ENCODE measurements around the gene SURF6.
A peak's percentile ranks its signal among the peaks of the same experiment; 100 is the strongest.

The SURF6 gene

DNA sequence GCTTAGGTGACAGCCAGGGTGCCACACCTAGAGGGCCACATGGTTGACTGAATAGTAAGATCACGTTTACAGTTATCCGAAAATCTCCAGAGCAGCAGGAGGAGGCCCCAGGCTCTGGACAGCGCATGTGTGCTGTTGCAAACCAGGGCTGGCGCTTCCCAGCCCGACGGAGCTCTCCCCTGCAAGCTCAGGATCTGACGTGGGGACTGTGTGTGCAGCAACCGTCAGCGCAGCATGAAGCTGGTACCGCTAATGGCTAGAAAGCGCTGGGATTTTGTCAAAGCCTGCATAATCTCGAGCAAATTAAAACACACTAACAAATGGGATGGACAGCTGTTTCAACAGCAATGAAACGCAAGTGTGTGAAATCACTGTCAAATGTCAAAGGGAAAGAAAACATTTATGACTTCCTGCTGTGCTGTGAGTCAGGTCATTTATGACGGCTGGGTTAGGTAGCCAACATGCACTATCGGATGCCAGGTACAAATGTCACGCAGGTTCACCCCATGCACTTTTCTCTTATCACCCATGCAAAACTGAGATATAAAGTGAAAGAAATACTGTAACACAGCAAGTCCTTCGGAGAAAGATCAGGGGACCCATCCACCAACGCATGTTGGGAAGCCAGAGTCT is 32.4 kb upstream of the SURF6 start:
- no peak for DNase-seq (ENCODE audit: extremely low read depth in 1 of 2, low read depth in 1 of 2)

DNA sequence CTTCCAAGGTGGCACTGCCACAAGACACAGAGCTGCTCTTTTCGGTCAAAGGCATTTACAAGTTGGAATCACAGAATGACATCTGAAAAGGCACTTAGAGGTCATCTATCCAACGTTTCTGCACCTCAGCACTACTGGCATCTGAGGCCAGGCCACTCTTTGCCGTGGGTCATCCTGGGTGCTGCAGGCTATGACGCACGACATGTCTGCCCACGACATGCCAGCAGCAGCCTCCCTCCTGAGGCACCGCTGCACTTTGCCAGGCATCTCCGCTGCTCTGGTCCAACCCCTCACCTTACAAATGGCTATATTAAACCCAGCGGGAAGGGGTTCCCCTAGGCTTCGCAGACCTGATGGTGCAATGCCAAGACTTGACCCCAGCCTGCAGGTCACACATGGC is 31.8 kb upstream of the SURF6 start:
- no peak for DNase-seq (ENCODE audit: extremely low read depth in 1 of 2, low read depth in 1 of 2)

DNA sequence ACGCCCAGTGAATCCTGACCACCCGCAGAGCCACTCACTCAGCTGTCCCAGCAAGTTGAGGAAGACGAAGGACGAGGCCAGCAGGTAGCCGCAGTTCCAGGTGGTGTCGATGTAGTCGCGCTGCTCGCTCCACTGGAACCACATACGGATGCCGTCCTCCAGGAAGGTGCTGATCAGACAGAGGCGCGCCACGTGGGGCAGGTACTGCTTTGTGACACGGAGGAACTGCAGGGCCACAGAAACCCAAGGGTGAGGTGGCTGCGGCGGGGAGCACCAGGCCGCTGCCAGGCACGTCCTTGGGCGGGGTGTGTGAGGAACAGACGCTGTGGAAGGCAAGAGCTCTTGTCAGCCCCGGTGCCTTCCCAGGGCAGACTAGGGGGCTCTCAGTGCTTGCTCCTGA is 31.2 kb upstream of the SURF6 start:
- no peak for DNase-seq (ENCODE audit: extremely low read depth in 1 of 2, low read depth in 1 of 2)

DNA sequence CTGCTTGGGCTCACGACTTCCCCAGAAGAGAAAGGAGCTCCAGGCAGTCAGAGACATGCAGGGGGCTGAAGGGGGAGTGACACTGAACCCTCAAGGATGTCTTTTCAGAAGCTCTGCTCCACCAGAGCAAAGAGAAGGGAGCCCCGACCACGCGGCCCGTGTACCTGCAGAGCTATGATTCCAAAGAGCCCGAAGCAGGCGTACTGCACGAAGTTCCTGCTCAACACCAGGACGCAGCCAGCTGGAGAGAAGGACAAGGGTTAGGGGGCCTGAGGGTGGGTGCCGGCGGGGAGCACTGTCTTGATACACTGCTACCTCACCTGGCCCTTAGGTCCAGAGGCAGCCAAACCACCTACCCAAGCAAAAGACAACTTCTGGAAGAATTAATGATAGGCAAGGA is 30.4 kb upstream of the SURF6 start:
- DNase-seq (ENCODE audit: extremely low read depth in 1 of 2, low read depth in 1 of 2), result no peak

DNA sequence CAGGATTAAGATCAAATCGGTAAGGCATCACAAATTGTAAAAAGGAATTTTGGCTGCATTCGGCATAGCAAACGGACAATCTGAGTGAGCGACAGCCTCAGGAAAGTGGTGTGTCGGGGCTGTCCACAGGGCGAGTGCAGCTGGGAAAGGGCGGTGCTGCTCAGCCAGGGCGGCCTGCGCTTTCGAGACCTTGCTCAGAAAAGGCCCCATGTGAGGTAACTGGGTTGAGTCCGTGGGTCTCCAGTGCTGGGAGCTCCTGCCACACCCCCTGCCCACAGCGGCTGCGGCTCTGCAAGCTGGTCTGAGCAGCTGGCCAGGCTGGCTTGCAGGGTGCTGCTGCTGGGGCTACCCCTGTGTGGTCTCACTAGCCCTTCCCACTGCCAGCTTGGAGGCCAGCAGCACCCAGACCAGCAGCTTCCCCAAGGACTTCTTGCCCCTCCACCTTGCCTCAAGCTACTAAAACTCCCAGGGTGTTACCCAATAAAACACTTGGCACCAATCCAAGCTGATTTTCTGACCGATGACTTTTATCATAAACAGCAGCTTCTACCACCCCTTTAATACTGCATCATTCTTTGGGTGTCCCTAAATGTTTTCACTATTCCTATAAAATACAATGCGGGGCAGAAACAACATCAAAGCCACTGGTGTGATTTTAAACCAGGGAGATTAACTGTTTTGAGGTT is 26.5 kb upstream of the SURF6 start:
- DNase-seq (ENCODE audit: extremely low read depth in 1 of 2, low read depth in 1 of 2), result no peak

DNA sequence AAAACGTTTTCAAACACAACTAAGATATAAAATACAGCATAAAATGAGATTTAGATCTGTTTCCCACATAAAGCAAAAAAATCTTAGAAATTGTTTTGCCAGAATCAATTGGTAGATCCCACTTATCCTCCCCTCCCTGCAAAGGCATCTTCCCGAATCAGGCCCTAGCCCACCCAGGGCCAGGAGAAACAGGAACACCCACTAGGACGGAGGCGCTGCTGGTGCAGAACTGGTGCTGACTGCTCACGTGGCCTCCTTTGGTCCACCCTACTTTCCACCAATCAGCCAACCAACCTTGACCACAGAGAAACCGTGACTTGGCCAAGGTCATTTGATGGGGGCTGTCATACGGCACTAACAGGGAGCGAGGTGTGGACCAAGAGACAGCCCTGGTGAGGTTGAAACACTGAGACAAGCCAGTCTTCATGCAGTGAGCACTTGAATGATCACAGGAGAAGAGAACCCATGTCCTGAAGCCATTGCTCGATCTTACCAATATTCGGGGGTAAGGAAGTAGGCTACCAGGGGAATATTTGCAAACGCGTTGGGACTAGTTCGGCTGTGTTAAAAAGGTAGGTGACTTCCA is 25.6 kb upstream of the SURF6 start:
- no peak for DNase-seq (ENCODE audit: extremely low read depth in 1 of 2, low read depth in 1 of 2)

DNA sequence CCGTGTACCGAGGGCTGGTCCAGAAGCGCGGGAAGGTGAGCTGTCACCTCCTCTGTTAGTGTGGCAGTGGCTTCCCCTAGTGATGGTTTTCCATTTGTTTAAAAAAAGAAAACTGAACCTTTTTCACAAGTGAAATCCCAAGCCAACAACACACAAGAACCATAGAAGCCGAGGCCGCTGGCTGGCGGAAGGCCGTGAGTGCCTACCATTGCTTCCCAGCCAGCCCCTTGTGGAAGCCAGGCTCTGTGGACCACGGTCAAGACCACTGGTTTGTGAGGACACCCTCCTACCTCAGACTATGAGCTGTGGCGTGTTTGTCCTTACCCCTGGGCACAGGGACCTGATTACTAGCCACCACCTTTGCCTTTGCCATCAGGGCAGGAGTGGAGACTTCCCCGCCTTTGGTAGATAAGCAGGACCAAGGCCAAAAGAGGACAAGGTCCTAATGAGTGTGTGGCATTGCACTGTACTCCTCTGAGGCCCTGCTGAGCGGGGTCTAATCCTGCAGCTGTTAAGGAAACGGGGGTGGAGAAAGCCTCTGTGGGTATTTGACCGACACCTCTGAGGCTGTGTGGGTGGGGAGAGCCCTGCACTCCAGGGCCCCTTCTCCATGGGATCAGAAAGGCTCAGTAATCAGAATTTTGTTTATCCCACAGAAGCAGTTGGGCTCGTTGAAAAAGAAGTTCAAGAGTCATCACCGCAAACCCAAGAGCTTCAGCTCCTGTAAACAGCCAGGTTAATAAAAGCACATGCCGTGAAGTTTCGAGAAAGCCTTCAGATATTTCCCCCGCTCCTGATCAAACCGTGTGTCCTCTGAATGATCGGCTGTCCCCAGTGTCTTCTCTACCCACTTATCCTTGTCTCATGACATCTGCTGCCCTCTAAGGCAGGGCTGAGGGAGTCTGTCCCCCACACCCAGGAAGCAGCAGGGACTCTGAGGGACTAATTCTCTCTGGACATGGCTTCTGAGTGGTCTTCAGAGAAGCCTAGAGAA is 24.7 kb upstream of the SURF6 start:
- DNase-seq (ENCODE audit: extremely low read depth in 1 of 2, low read depth in 1 of 2), result no peak

DNA sequence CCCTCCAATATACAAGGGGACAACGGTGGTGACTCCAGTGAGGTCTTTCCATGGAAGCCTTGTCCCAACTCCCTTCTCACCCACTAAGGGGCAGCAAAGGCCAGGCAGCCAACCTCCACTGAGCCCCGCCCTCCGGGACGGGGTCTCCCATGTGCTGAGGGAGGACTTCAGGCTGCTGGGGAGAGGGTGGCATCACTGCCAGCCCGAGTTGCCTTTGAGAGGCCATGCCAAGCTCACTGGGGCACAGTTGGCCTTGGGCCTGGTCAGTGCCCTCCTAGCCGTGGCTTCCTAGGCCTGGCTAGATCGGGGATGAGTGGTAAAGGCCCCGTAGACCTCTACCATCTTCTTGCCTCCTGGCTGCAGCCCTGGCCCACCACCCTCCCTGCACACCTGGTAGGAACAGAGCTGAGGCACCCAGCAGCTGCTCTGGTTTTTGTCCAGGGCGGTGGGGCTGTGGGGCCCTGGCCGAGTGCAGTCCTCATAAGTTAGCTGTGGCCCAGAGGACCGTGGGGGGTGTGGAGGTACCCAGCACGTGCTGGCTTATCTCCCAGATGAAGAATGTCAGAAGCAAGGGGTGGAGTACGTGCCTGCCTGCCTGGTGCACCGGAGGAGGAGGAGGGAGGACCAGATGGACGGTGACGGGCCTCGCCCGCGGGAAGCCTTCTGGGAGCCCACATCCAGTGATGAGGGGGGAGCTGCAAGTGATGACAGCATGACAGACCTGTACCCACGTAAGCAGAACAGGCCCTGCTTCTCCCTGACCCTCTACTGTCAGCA is 23.6 kb upstream of the SURF6 start:
- no peak for DNase-seq (ENCODE audit: extremely low read depth in 1 of 2, low read depth in 1 of 2)

DNA sequence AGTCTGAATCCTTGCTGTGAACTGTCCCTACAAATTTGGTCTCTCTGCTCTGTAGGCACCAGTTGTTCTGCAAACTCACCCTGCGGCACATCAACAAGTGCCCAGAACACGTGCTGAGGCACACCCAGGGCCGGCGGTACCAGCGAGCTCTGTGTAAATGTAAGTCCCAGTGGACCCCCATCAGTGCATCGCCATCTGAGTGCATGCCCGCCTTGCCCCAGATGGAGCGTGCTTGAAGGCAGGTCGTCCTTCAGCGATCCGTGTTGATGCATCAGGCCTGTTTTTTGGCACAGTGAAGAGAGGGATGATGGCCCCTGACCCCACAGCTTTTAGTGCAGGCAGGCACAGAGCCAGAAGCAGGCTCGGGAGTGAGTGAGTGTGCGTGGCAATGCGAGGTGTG is 21.7 kb upstream of the SURF6 start:
- DNase-seq (ENCODE audit: extremely low read depth in 1 of 2, low read depth in 1 of 2), result no peak

DNA sequence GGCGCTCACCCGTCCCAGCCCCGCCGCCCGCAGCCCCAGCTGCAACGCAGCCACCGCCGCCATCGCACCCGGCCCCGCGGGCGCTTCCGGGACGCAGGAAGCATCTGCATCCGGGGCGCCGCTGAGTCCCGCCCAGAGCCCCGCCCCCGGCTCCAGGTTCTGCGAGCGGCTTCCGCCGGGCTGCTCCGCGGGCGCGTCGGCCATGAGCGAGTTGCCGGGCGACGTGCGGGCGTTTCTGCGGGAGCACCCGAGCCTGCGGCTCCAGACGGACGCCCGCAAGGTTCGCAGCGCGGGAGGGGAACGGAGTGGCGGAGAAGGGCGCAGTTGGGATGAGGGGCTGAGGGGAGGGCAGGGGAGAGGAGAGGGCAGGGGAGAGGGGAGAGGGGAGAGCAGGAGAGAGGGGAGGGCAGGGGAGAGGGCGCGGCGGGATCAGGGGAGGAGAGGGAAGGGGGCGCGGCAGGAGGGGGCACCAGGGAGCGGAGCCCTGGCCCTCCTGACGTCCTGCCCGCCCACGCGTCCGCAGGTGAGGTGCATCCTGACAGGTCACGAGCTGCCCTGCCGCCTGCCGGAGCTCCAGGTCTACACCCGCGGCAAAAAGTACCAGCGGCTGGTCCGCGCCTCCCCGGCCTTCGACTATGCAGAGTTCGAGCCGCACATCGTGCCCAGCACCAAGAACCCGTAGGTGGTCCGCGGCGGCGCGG is 20.6 kb upstream of the SURF6 start, which contains the start of the genes SURF1 and SURF2:
SURF1 (minus strand) TSS at position 97 of the 701 bp plus-strand sequence; CDS start at position 63, 34 bp downstream.
SURF2 (plus strand) TSS at position 160 of the 701 bp plus-strand sequence; CDS start at position 203, 43 bp downstream.
- DNase-seq (ENCODE audit: extremely low read depth in 1 of 2, low read depth in 1 of 2), result peak; percentile 83 to 84

DNA sequence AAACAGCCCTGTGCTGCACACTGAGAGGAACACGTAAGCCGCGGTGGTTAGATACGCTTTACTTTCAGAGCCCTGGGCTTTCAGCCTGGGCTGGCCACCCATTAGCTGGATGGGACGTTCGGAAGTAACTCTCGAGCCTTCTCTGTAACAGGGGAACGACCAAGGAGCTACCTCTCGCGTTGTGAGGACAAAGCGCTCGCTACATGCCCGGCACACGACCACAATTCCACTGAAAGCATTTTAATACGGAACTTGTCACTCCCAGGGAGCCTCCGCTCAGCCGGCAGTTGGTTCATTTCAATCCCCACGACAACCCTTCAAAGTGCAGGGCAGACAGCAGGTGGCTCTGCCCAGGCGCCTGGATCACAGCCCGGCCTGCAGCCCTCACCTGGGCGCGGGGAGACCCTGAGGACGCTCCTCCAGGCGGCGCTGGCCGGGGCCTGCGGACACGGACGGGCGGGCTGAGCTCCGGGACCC is 19.9 kb upstream of the SURF6 start:
- DNase-seq (ENCODE audit: extremely low read depth in 1 of 2, low read depth in 1 of 2), result no peak

DNA sequence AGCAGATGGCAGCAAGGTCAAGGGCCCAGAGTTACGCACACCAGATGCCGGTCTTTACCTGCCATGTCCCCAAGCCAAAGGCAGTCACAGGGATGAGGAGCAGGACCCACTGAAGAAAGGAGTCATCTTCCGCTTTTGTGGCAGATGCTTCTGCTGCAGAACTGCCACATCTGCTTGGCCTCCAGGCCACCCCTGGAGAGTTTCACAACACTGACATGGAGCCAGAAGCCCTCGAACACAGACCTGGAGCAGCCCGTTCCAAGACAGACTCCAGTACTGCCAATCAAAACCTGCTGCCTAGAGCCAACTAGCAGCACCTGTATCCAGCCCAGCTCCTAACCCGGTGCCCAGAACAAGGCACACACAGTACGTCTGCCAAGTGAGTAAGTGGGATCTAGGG is 18.8 kb upstream of the SURF6 start:
- DNase-seq (ENCODE audit: extremely low read depth in 1 of 2, low read depth in 1 of 2), result no peak

DNA sequence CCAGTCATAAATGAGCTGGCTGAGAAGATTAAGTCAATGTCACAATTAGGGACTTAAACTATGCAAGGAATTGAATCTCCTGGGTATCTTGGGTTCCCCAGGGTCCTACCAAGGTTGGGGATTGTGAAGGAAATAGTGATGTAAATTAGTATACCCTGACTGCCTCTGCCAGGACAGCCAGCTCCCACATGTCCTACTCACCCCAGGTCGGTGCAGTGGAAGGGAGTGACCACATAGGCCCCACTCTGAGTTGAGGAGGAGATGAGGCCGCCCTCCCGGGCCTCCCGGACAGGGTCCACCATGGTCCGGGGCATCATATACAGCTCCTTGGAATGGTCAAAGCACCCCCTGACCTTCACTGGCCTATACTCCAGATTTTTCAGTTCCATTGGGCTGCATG is 17.6 kb upstream of the SURF6 start:
- no peak for DNase-seq (ENCODE audit: extremely low read depth in 1 of 2, low read depth in 1 of 2)

DNA sequence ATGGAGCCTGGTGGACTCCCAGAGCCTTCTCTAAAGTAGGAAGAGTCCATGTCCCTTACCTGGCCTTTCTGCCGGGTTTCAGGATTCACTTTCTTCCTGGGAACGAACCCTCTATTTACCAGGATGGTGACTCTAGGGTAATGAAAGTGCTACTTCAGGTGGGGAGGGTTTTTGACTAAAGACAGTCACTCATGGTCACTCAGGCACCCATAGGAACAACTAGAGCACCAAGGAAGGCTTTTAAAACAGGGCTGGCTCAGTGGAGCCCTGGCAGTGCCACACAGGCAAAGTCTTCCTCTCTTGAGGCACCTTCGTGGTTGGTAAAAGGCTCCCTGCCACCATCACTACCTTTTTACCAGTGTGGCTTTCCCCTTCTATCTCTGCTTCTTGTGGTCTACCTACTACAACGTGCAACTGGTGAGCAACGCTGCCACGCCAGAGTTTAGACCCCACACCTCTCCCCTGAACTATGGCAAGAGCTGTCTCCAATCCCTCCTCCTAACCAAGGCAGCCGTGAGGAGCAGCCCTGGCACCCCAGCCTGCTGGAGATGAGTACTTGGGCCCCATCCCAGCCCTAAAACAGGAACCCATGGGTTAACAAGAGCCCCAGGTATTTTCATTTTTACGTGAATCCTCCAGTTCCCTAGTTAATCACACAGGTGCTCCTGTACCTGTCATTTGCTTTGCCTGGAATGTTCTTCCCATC is 16.8 kb upstream of the SURF6 start:
- DNase-seq (ENCODE audit: extremely low read depth in 1 of 2, low read depth in 1 of 2), result no peak

DNA sequence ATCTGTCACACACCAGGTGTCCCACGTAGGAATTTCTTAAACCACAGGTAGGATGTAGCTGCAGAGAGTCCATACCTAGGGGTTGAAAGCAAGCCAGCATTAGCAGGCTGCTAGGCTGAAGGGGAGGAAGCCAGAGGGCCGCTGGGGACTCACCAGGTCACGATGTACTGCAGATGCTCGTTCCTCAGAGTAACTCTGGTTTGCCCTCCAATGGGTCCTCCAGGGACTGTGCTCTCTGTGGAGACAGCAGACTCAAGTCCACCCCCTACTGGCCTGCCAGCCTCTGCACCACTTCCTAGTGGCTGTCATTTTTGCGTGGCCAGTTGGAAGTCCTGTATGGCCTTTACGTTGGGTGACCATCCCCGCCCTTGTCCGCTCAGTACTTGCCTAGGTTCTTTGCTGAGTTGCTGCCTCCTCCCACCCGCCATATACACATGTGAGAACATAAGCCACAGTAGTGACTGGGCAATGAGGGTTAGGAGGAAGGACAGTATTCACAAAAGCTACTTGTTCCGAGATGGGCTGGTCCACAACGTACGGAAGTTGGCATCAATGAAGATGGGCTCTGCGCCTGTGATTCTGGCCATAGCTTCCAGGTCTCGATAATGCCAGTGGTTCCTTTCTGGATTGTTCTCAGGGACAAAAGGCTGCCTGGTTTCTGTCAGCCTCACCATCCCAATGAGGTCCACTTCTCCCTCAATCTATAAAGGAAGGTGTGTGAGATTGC is 16.1 kb upstream of the SURF6 start:
- no peak for DNase-seq (ENCODE audit: extremely low read depth in 1 of 2, low read depth in 1 of 2)

DNA sequence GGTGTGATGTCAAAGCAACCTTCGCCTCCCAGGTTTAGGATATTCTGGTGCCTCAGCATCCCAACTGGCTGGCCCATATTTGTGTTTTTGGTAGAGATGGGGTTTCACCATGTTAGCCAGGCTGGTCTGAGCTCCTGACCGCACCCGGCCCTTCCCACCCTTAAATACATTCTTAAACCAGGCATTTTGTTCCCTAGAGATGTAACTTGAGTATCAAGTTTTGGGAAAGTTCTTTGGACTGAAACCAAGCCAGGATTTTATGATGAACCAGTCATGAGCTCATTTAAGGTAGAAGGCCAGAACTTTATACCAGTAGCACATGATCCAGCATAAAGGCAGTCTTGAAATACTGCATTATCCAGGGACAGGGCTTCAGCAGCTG is 15.5 kb upstream of the SURF6 start:
- DNase-seq (ENCODE audit: extremely low read depth in 1 of 2, low read depth in 1 of 2), result no peak

DNA sequence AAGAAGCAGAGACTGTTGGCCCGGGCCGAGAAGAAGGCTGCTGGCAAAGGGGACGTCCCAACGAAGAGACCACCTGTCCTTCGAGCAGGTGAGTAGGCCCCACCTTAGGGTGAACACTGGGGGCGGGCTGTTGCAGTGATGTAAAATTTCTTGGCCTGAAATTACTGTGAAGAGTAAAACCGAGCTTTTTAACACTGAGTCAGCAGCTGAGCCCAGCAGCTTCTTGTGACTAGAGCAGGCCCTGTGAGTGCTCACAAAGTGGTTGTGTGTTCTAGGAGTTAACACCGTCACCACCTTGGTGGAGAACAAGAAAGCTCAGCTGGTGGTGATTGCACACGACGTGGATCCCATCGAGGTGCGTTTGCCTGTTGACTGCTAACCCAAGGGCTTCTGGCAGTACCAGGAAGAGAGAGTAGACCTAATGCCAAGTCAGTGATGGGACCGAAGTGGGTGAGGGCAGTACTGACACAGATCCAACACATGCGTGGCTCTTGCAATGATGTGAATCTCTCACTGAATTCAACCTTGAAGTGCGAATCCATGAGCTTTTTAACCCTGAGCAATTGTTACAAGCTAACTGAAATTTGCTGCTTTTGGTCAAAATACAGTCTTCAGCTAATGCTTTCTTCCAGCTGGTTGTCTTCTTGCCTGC is 14.1 kb upstream of the SURF6 start:
- no peak for DNase-seq (ENCODE audit: extremely low read depth in 1 of 2, low read depth in 1 of 2)

All from stimulated activated CD8-positive, alpha-beta memory T cell treated with anti-CD3 and anti-CD28 coated beads, Interleukin-7, amount 100 ng/mL, for 48 hours (primary cell).